ENCODE measurements around the gene TMEM176B.

DNA sequence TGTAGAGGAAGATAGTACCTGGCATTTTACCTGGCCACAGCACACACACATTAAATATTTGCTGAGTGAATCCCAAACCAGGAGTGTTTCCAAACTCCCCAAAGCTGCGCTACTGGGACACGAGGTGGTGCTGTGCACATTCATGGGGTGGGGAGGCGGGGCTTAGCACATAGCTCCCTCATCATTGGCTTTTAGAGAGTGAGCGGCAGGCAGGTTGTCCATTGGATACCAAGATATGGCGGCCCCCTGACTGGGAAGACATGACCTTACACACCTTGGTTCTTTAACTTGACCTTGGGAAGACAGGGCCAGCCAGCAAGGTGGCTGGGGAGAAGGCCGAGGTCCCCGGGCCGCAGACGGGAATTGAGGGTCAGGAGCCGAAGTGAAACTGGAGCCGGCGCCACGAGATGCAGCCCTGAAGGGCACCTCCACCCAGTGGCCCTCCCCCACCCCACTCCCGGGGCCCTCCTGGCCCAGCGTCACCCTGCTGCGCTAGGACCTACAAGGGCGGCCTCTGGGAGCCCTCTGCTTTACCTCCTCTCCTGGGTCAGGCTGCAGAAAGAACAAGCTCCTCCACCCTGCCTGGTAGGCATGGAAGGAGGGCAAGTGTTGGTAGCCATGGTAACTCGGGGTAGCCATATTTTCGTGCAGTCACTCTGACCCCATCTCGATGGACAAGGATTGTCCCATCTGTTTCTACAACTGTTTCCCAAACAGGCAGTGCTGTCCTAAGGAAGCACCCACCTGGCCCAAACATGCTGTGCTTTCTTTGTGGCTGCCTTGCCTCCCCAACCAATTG is 24.4 kb upstream of the TMEM176B start:
- TF ChIP-seq, protein P1, sequence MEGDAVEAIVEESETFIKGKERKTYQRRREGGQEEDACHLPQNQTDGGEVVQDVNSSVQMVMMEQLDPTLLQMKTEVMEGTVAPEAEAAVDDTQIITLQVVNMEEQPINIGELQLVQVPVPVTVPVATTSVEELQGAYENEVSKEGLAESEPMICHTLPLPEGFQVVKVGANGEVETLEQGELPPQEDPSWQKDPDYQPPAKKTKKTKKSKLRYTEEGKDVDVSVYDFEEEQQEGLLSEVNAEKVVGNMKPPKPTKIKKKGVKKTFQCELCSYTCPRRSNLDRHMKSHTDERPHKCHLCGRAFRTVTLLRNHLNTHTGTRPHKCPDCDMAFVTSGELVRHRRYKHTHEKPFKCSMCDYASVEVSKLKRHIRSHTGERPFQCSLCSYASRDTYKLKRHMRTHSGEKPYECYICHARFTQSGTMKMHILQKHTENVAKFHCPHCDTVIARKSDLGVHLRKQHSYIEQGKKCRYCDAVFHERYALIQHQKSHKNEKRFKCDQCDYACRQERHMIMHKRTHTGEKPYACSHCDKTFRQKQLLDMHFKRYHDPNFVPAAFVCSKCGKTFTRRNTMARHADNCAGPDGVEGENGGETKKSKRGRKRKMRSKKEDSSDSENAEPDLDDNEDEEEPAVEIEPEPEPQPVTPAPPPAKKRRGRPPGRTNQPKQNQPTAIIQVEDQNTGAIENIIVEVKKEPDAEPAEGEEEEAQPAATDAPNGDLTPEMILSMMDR (conservative IDR thresholded peaks at IDR 0.05): no peak
- TF ChIP-seq ZFX (IDR thresholded peaks at IDR 0.05): no peak

All from C4-2B (cell line).